H1 (cell line): ENCODE results near the gene FOXL2. TPM values are rescaled to one million over a fixed set of nuclear protein-coding genes. Genes with fewer than 3 reads are reported as not detected.

Experiments
- CBX8 ChIP-seq: fragments of 300-800, 300-1000 bp; sonication (generic); IDR thresholded peaks from 2 replicates; pipeline ENCODE4 v1.7.1; 2016; ENCODE audit warnings: low read depth, low read length, borderline replicate concordance
- CHD7 ChIP-seq: fragments of 300-600 bp; sonication (generic); IDR thresholded peaks from 2 replicates; pipeline ENCODE4 v1.7.1; 2012; ENCODE audit warnings: low read length, moderate library complexity, mild to moderate bottlenecking, inconsistent platforms; ENCODE audit not compliant: insufficient replicate concordance
- E2F6 ChIP-seq: IDR thresholded peaks from 2 replicates; pipeline ENCODE4 v1.6.1; 2012; ENCODE audit warnings: inconsistent platforms
- HDAC2 ChIP-seq, 2 experiments: fragments of 300-600 bp in 1 of 2; sonication (generic) in 1 of 2; IDR thresholded peaks; 2 replicates each; pipeline ENCODE4 v1.6.1; 2011 to 2012; ENCODE audit warnings: low read depth in 2 of 2, low read length in 2 of 2, mild to moderate bottlenecking in 2 of 2, moderate library complexity in 2 of 2, borderline replicate concordance in 1 of 2, inconsistent platforms in 1 of 2
- RNF2 ChIP-seq: fragments of 200-900, 300-1000 bp; sonication (generic); IDR thresholded peaks from 2 replicates; pipeline ENCODE4 v1.7.1; 2016; ENCODE audit warnings: borderline replicate concordance, low read depth, mild to moderate bottlenecking, antibody characterized with exemption, low read length; ENCODE audit not compliant: poor library complexity, severe bottlenecking; ENCODE audit errors: missing control alignments
- TBP ChIP-seq: IDR thresholded peaks from 2 replicates; pipeline ENCODE4 v1.6.1; 2011; ENCODE audit warnings: low read depth, low read length, improper control_type of control experiment
- polyA plus RNA-seq, 7 experiments: library from polyadenylated mRNA; depleted of rRNA in 3 of 7; stranded (reverse) in 5 of 7; unstranded in 2 of 7; fragments of >200 nt in 5 of 7; fragments of 200-250 nt in 2 of 7; gene quantifications; 1 replicate in 5 of 7; 2 replicates in 1 of 7; 4 replicates in 1 of 7; pipeline versions ENCODE4 v1.2.1 to v1.2.3, GENCODE V29; 2011 to 2013; ENCODE audit warnings: missing spikeins in 2 of 7, mixed read lengths in 2 of 7
- total RNA-seq: library from RNA; stranded (reverse); fragmentation: NEBNext Ultra II Directional; extraction: Animal tissue kit (Norgen Biotek cat#: 25700); gene quantifications from 2 replicates; pipeline ENCODE4 v1.2.1, GENCODE V29; 2021
- TF ChIP-seq, protein P1 (sequence below): IDR thresholded peaks from 2 replicates; pipeline ENCODE4 v1.6.1; 2012; ENCODE audit warnings: inconsistent platforms

The FOXL2 gene
- total and polyA plus RNA-seq, 2 of the 8 experiments (the other 6 are each of a cell fraction or from before 2014, with no cell fraction given), result 0.59 to 2.4 TPM

GRCh38 chr3:138940446-138940845, 6.5 kb downstream of the FOXL2 start (continued):
- no peak for TF ChIP-seq E2F6
- TF ChIP-seq HDAC2 (IDR thresholded peaks at IDR 0.05; ENCODE audit: borderline replicate concordance in 1 of 2, low read depth in 2 of 2, low read length in 2 of 2), result no peak
- TF ChIP-seq, protein P1, sequence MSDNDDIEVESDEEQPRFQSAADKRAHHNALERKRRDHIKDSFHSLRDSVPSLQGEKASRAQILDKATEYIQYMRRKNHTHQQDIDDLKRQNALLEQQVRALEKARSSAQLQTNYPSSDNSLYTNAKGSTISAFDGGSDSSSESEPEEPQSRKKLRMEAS, result no peak
- TF ChIP-seq RNF2, result no peak
- no peak for TF ChIP-seq TBP
- no peak for TF ChIP-seq CBX8
- TF ChIP-seq CHD7, result no peak
